GM12891 (cell line): ENCODE results near the gene PCBP3.

Experiments
- POLR2A ChIP-seq: IDR thresholded peaks from 2 replicates; pipeline ENCODE4 v1.6.1; 2011; ENCODE audit warnings: low read depth, low read length, control low read depth
- TAF1 ChIP-seq: IDR thresholded peaks from 2 replicates; pipeline ENCODE4 v1.6.1; 2011; ENCODE audit warnings: low read depth, low read length, control low read depth

DNA sequence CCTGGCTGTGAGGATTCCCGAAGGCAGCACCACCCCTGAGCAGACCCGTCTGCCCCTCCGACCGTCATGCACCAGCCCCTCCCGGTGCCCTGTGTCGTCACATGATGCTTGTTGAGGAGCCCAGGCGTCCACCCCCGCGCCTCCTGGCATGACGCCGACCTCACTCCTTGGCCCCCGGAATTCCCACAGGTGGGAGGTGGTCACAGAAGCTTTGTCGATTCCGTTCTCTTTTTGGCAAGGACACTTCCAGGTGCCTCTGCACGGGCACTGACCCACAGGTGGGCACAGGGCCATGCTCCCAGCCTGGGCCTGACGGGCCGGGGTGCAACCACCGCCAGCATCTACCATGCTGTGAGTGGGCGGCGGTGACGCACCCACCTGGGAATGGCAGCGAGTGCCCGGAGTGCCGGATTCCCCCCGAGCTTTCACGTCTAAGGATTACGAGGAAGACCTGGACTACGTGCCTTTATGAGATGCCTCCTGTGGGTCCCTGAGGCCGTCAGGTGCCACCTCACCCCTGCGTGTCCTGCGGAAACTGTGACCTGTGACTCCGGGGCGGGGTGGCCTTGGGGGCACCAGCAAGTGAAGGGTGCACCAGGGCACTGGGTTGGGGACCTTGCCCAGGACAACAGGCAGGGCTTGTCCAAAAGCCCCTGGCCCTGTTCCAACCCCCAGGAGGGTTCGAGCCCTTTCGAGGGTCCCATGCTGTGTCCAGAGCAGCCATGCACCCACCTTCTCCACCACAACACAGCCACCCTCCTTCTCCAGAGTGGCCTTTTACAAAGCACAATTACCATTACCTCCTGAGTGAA, 306.6 kb downstream of the PCBP3 start:
- TF ChIP-seq POLR2A (no peak), TAF1 (no peak)
